HG03354 (cell line): ENCODE results near the gene SNAP47.

Experiments used
- ATAC-seq: cut with Tn5 transposase; IDR thresholded peaks from one replicate; pipeline ENCODE4 v1.9.1; 2021; ENCODE audit warnings: mild to moderate bottlenecking; ENCODE audit not compliant: unreplicated experiment, poor library complexity, severe bottlenecking

SNAP47 gene

DNA sequence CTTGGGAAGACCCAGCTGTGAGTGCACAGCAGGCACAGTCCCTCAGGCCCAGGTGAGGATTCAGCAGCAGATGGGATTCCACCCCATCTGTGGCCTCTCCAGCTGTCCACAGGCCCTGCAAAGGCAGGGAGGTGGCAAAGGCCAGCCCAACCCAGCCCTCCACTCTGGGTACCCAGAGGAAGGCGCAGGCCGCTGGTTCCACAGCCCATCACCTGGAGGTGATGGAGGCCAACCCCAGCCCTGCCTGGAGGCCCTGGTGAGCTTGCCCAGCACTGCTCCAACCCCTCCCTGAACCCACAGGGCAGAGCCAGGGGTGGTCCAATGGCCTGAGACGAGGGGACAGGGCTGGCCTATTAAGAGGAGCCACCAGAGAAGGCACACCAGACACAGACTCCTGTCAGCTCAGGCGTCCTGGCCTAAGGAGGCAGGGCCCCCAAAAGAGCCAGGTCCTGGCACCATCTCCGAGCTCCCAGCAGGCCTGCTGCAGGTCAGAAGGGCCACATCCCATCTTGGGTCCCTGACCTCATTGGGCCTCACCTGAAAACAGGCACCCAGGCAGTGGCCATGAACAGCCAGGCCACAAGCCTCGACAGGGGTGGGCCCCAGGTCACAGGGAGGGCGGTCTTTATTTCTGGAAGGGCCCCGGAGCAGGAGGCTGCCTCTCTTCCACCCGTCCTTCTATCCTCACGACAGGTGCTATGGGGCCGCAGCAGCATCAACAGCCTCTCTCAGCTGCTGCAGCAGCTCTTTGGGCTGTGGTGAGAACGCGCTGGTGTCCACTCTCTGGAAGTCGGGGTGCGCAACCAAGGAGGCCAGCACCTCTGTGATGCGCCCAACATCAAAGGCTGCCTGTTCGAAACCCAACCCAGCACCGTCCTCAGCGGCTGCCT lies 3.3 kb upstream of the SNAP47 start:
- ATAC-seq: no peak

DNA sequence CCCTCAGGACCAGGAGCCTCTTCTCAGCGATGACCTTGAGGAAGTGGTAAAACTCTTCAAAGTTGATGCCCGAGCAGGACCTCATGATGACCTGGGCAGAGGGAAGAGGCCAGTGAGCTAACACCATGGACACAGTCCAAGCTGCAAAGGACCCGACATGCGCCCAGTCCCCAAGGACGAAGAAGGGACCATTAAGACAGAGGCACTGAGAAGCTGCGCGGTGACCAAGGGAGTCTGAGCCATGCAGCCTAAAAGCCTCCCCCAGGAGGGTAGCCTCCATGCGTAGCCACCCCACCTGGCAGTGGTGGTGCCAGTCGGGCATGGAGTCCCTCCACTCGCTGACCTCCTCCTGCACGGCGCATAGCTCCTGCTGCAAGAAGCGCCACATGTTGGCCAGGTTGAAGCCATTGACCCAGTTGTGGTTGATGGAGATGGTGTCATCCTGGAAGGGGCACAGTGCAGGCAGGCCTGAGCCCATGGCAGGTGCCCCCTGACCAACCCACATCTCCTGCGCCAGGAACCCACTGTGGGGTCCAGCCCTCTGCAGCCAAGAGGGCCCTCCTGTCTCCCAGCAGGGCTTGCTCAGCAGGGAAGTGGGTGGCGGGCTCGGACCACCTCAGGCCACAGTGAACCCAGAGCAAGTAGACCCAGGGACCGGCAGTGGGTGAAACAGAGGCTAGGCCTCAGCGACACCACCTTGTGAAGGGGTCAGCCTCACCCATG lies 2.5 kb upstream of the SNAP47 start:
- no peak for ATAC-seq

DNA sequence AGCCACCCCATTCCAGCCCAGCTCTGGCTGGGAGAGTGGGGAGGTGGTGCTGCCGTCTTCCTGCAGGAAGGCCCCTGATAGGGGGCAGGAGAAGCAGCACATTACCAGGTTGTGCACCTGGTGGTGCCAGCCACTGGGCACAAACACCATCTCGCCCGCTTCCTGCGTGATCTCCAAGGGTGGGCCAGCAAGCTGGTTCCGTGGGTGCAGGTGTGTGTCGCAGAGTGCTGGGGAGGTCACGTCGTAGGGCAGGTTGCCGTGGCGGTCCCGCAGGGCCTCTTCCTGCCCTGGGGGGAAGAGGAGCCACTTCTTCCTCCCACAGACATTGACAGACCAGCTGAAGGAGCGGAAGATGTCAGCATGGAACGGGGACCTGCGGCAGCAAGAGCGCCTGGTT lies 1.9 kb upstream of the SNAP47 start:
- ATAC-seq: no peak

DNA sequence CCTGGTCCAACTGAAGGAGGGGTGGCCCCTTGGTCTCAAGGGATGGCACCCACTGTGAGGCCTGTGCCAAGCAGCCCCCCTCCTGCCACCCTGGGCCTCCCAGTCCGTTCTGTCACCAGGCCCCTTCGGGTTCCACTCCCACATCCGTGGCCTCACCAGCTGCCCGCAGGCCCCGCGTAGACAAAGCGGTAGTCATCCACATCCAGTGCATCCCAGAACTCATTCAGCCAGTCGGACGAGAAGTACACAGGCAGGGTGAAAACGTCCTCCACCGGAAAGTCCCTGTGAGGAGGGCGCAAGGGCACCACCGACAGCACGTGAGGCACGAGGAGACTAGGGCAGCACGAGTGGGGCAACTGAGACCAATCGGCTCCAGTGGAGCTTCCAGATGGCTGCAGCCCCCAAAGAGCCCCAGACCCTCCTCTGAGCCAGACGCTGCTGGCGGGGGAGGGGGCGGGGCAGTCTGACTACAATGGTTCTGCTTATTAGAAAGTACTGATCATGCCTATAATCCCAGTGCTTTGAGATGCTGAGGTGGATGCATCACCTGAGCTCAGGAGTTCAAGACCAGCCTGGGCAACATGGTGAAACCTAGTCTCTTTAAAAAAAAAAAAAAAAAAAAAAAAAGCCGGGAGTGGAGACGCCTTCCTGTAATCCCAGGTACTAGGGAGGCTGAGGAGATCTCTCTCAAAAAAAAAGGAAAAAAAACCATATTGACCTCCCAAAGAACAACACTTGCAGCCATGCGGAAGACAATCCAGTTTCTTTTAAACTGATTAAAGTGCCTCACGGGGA lies 1.3 kb upstream of the SNAP47 start:
- no peak for ATAC-seq

DNA sequence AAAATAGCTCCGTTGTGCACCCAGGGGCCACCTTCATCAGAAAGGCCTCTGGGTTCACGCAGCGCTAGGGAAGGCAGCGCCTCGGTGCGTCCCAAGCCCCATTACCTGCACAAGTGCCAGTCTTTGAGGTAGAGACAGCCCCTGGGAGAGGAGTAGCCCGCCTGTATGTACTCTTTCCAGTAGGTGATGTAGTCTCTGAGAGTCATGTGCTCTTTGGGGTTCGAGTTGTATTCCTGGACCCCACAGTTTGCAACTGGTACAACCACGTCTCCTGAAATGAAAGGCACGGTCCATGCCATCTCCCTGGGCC lies 734 bp upstream of the SNAP47 start:
- ATAC-seq: no peak

DNA sequence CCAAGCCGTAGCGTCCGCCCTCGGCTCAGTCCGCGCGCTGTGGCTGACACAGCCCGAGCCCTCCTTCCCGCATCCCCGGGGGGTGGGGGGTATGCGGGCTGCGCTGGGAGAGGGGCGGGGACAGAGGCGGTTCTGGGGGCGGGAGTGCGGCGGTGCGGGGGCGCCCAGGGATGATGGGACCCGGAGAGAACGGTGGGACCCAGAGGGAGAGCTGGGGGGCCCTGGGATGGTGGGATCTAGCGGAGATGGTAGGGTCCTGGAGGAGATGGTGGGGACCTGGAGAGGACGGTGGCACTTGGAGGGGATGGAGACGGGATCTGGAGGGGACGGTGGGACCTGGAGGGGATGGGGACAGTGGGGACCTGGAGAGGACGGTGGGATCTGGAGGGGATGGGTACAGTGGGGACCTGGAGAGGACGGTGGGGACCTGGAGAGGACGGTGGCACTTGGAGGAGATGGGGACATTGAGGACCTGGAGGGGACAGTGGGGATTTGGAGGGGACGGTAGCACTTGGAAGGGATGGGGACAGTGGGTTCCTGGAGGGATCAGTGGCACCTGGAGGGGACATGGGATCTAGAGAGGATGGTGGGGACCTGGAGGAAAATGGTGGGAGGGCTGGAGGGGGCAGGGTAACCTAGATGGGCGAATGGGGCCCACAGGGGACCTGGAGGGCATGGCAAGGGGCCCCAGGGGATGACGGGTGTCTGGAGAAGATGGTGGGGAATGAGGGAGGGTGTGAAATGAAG lies 477 bp downstream of the SNAP47 start:
- no peak for ATAC-seq

DNA sequence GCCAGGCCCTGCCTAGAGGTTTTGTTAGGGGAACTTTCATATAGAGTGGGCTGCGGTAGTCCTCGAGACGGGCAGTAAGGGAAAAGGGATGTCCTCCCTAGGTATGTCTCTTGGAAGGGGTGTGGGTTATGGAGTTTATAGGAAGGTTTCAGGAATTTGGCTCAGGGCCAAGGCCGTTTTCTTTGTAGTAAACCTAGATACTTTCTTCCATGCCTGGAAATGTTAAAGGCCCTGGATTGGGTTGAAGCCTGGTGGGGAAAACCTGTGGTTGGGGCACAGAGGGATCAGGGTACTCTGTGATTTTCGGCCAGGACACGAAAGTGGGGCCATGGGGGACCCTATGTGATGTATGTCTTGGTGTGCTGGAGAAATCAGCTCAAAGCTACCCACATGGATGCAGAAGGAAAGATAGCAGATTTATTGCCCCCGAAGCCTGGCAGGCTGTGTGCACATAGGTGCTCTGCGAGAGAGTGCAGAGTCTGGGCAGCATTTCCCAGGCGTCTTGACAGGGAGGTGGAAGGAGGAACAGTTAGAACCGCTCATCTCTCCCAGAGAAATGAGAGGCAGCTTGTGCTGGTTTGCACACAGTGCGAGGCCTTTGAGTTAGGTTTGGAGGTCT lies 1.7 kb downstream of the SNAP47 start:
- no peak for ATAC-seq

DNA sequence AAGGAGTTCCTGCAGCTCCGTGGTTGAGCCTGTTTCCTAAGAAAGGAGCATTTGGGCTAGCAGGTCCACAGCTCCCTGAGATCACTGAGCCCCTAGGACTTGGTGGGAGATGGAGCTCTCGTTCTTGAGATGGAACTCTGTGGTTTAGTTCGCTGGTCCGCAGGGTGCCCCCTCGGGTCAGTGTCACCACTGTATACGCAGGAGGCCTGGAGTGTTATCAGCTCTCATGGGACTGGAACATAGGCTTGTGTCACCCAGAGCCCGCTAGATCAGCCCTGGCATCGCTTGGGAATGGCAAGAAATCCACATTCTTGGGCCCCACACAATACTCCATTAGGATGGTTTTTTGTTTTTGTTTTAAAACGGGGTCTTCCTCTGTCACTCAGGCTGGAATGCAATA lies 3.6 kb downstream of the SNAP47 start:
- no peak for ATAC-seq

DNA sequence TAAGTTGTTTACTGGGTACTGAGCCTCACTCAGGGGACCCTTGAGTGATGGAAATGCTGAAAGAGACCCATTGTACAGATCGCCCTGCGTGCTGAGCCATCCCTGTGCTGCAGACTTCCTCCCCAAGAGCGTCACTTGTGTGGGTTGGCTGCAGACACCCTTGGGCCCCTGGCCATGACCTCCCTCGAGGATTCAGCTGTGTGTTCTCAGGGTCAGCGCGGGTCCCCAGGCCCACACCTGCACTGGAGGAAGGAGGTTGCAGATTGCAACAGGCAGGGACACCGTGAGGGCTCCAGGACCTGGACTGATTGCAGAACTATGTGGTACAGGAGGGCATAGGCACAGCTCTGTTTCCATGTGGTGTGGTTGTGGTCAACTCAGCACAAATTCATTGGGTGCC lies 4.4 kb downstream of the SNAP47 start:
- ATAC-seq: no peak

DNA sequence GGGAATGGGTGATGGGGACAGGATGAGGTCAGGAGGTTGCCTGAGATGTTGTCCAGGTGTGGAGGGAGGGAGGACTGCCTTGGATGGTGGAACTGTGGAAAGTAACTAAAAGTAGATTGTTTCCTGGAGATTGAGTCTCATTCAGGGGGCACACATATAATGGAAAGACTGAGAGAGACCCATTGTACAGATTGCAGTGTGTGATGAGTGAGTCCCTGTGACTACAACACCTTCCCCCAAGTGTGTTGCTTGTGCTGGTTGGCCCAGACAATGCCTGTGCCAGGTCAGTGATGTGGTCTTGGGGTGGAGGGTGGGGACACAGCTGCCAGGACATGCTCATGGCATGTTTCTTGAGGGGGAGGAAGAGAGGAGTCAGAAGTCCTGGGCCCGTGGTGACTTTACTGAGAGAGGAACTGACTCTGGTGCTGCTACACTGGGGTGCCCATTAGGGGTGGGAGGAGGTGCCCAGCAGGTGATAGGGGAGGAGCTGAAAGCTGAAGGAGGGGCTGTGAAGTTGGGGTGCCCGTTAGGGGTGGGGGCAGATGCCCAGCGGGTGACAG lies 5.2 kb downstream of the SNAP47 start:
- no peak for ATAC-seq

DNA sequence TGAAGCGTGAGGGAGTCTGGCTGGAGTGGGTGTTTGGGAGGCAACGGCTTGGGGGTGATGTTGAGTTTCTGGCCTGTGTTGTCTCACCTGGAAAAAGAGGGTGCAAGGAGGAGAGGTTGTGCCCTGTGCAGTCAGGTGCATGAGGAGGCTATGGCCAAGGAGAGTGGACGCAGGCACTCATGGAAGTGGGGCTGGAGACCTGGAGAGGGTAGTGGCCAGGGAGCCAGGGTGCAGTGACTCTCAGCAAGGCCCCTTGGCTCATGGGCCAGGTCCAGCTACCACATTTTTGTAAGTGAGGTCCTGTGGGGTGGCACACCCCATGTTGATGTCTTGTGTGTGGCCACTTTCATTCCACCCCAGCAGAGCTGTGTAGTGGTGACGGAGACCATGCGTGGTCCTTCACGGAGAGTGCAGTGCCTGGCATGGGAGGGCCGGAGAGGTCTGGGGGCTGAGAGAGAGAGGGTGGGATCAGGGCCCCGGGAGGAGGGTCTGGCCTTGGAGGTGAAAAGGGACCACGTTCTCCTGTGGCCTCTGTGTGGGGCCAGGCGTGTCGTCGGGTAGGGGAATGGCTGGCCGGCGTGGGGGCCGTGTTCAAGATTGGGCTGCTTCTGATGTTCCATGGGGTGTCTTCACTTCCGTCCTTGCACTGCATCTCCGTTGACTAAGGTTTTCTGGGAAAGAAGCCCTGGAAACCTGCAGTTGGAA lies 6.1 kb downstream of the SNAP47 start:
- no peak for ATAC-seq

DNA sequence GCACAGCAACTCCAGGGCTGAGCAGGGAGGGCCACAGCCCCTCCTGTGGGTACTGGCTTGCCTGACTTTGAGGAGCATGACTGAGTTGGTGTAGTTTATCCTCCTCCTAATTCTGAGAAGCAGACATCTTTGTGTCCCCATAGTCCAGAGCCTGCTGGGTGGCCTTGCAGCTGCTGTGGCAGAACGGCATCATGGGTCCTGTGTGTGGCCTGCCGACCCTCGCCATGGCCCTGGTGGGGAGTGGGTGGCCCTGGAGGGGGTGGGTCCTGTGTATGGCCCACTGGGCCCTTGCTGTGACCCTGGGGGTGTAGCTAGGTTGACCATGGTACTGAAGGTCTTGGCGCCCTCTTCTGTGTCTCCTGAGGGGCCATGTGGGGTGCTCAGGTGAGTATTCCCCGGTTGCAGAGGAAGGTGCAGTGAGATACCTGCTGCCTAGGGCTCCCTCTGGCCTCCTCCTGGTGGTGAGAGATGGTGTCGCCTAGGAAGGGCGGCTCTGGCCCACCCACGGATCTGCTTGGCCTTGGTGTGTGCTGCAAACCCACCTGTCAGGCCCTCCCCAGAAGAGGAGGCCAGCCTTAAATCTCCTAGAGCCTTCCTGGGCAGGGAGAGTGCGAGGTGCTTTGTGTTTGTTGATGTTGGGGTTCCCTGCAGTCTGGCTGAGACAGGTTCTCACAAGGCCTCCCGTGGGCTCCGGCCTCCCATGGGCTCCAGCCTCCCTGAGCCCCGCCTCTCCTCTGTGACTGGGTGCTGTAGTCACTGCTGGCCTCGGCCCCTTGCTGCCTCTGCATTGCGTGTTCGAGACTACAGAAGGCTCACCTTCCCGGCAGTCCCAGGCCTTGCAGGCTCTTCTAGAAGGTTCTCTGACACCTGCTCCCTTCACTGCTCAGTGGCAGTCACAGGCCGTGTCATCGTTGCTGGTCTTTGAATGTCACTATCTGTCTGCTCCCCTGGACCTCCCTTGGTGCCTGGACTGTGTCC lies 7.8 kb downstream of the SNAP47 start:
- no peak for ATAC-seq

DNA sequence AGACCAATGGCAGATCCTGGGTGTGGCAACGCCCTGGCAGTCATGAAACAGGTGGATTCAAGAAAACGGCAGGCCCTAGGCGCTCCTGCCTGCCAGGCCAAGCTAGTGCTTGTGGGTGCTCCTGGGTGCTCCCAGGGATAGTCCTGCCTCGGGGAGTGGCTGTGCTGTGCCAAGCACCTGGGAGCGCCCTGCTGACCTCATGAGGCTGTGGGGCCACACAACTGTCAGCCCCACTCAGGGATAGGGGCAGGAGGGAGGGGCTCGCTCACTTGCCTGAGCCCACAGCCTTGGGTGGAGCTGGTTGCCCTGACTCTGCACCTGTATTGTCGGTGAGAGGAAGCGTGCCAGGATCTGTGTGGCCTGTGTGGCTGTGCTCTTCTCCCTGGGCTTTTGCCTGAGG lies 9.4 kb downstream of the SNAP47 start:
- ATAC-seq: no peak

DNA sequence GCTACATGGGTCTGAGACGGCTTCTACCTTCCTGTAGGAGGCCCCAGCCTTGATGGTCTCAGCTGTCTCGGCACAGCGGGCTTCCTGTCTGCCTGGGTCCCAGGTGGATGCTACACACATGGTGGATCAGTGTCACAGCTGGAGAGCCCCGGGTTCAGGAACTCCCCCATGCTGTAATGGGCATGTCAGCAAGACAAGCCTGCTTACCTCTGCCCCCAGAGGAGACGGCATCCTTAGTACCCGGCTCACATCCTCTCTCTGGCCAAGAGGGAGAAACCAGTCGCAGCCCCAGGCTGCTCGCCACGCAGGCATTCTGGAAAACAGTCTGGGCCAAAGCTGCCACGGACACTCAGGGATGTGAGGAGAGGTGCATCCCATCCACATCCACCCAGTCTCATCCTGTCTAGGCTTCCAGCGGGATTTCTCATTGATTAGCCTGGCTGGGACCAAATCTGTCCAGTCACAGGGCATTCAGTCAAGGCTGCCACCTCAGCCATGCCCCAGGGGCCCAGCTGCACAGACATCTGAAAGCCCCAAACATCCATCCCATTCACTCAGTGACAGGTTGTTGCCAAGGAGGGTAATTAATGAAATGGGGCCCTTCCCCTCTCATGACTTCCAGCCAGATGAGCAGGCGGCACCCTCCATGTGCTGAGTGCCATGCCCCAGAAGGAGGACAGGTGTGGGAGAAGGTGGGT lies 10.5 kb downstream of the SNAP47 start:
- no peak for ATAC-seq

DNA sequence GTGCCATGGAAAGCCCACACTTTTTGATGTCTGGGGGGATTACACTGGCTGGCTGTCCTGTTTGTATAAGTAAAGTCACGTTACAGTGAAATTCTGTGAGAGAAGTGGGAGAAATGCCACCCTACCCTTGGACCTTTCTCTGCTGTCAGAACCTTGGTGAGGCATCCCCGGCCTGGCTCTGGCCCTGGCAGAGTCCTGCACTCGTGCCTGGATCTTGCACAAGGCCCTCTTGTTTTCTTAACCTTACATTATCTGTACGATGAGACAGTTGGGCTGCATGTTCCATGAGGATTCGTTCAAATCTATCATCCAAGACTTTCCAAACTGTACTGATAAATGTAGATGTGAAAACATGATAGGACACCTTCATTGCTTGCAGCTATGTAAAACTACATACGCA lies 11.4 kb downstream of the SNAP47 start:
- ATAC-seq: no peak

DNA sequence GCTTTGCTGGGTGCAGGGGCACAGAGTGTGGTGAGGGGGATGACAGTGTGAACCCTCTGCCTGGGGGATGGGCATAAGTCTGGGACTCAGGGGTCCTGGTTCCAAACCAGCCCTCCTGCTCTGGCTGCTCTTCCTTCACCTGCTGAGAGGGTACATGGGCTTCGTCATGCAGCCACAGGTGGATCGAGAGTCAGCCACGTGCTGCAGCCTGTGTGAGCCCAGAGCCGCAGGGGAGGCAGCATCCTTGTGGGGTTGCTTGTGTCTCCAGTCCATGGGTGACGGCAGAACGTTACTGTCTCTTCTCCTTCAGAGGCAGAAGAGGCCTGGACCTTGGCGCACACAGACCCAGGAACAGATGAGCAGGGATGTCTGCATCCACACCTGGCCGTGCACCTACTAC lies 12.1 kb downstream of the SNAP47 start:
- ATAC-seq: no peak

DNA sequence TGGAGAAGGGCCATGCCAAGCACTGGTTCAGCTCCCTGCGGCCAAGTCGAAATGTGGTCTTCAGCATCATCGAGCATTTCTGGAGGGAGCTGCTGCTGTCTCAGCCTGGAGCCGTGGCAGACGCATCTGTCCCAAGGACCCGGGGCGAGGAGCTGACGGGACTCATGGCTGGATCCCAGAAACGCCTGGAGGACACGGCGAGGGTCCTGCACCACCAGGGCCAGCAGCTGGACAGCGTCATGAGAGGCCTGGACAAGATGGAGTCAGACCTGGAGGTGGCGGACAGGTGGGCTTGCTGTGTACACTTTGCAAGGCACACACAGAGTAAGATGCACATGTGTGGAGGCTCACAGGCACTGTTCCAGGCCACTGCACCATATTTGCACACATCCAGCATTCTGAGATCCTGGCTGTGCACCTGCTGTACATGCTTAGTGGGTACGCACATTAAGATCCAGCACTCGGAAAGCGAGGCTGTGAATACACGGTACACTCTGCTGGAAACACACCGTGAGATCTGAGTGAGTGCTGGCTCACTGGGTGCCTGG lies 12.8 kb downstream of the SNAP47 start:
- ATAC-seq: no peak
